ENCODE data around the gene MRPS7. TPM values are rescaled to one million over a fixed set of nuclear protein-coding genes. Genes with fewer than 3 reads are reported as not detected.

MRPS7 gene
- total and polyA plus RNA-seq, 9 of the 15 experiments (the other 6 are each of a cell fraction or from before 2014, with no cell fraction given): 107 to 244 (median 132) TPM

DNA sequence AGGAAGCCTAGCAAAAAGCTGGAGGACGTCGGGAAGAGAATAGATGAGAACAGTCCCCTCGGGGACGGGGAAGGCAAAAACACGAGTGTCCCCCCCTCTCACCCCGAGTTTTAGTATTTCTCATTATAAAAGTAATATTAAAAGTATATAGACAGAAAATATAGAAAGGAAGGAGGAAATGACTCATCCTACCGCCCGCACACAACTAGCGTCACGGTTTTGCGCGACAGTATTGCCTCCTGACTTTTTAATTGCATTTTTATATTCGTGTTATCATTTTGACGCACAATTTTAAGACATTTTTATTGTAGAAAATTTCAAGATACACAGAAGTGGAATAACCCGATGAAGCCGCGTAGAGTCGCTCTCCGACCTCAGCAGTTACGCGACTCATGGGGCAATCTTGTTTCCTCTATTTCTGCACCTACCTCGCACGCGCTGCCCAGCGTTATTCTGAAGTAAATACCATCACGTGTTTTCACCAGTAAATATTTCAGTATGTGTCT lies 28.2 kb downstream of the MRPS7 start (continued):
- no peak for TF ChIP-seq ZNF431 (CRISPR knock-in tag; IDR thresholded peaks at IDR 0.05)
- TF ChIP-seq NFRKB (IDR thresholded peaks at IDR 0.05; ENCODE audit: low read depth): peak; percentile 89
- TF ChIP-seq FOXJ2 (tag; IDR thresholded peaks at IDR 0.05): no peak
- peak; percentile 68 for TF ChIP-seq MYC (IDR thresholded peaks at IDR 0.05; ENCODE audit: low read depth, low read length)
- TF ChIP-seq MYC (CRISPR knock-in tag; IDR thresholded peaks at IDR 0.05; ENCODE audit: borderline replicate concordance, low read depth): no peak; the same call in 1 of the 2 replicates
- peak; percentile 45 for TF ChIP-seq TAF9B (IDR thresholded peaks at IDR 0.05; ENCODE audit: partially characterized antibody)
- TF ChIP-seq BHLHE40 (IDR thresholded peaks at IDR 0.05; ENCODE audit: low read length): peak; percentile 21; the same call in 1 of the 2 replicates
- TF ChIP-seq JUN (IDR thresholded peaks at IDR 0.05; ENCODE audit: borderline replicate concordance, low read depth, low read length): peak; percentile 4; the same call in 1 of the 2 replicates
- no peak for TF ChIP-seq JUN (CRISPR knock-in tag; IDR thresholded peaks at IDR 0.05; ENCODE audit: borderline replicate concordance)
- TF ChIP-seq ZNF445 (CRISPR knock-in tag; IDR thresholded peaks at IDR 0.05; ENCODE audit: low read depth): 0 out of 2 replicates have a peak, but pooled peaks have one; percentile 63
- peak; percentile 88 for TF ChIP-seq POLR2H (tag; IDR thresholded peaks at IDR 0.05; ENCODE audit: low read depth)
- peak; percentile 36; the same call in 1 of the 2 replicates for TF ChIP-seq ZNF609 (CRISPR knock-in tag; IDR thresholded peaks at IDR 0.05; ENCODE audit: borderline replicate concordance)
- TF ChIP-seq SMAD4 (CRISPR knock-in tag; conservative IDR thresholded peaks at IDR 0.05): peak; percentile 48
- TF ChIP-seq, protein P1, sequence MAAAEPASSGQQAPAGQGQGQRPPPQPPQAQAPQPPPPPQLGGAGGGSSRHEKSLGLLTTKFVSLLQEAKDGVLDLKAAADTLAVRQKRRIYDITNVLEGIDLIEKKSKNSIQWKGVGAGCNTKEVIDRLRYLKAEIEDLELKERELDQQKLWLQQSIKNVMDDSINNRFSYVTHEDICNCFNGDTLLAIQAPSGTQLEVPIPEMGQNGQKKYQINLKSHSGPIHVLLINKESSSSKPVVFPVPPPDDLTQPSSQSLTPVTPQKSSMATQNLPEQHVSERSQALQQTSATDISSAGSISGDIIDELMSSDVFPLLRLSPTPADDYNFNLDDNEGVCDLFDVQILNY (CRISPR knock-in tag; IDR thresholded peaks at IDR 0.05): no peak
- 0 out of 2 replicates have a peak, but pooled peaks have one; percentile 4 for TF ChIP-seq ESRRA (IDR thresholded peaks at IDR 0.05; ENCODE audit: borderline replicate concordance, low read depth)
- TF ChIP-seq ATF1 (CRISPR knock-in tag; IDR thresholded peaks at IDR 0.05): 0 out of 2 replicates have a peak, but pooled peaks have one; percentile 47
- peak; percentile 90 for TF ChIP-seq ATF1 (tag; IDR thresholded peaks at IDR 0.05)
- TF ChIP-seq CXXC5 (CRISPR knock-in tag; IDR thresholded peaks at IDR 0.05): no peak
- no peak for TF ChIP-seq FIP1L1 (IDR thresholded peaks at IDR 0.05; ENCODE audit: low read depth, low read length, poor library complexity, severe bottlenecking)
- TF ChIP-seq, protein P2, sequence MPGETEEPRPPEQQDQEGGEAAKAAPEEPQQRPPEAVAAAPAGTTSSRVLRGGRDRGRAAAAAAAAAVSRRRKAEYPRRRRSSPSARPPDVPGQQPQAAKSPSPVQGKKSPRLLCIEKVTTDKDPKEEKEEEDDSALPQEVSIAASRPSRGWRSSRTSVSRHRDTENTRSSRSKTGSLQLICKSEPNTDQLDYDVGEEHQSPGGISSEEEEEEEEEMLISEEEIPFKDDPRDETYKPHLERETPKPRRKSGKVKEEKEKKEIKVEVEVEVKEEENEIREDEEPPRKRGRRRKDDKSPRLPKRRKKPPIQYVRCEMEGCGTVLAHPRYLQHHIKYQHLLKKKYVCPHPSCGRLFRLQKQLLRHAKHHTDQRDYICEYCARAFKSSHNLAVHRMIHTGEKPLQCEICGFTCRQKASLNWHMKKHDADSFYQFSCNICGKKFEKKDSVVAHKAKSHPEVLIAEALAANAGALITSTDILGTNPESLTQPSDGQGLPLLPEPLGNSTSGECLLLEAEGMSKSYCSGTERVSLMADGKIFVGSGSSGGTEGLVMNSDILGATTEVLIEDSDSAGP (CRISPR knock-in tag; IDR thresholded peaks at IDR 0.05): no peak
- peak; percentile 29; the same call in 1 of the 2 replicates for TF ChIP-seq TAF7 (tag; IDR thresholded peaks at IDR 0.05)

Data from K562 (cell line).